CD4-positive, alpha-beta T cell treated with Interleukin-12 subunit alpha and Interleukin-12 subunit beta, for 1 hour (primary cell): ENCODE measurements around the gene CST7.

ENCODE experiments used
- DNase-seq: peaks from one replicate; pipeline ENCODE4 v3.0.0-alpha.2; 2020

Gene CST7

GRCh38 chr20:24966317-24967012 lies 17.4 kb downstream of the CST7 start:
- DNase-seq = no peak

DNA sequence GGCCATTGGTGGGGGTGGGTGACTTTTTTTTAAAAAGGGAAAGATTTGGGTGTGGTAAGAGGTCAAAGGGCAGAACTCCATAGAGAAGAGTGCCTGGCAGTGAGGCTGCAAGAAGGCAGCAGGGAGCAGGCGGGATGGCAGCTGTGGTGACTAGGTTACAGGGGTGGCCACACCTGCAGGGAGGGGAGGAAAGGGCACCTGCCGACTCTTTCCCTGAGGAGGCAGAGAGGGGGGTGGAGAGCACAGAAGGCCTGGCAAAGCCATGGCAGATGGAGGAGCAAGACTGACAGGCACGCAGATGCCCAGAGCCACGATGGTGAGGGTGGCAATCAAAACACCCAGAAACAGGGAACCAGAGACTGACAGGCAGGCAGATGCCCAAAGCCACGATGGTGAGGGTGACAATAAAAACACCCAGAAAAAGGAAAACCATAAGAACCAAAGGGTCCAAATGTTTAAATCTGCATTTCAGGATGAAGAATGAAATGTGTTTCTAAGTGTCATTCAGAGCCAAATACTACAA lies 19.3 kb downstream of the CST7 start:
- no peak for DNase-seq

- DNase-seq = no peak
These were observed 20.3 kb downstream of the CST7 start for GRCh38 chr20:24969186-24970029.

- no peak for DNase-seq
These were observed 21.0 kb downstream of the CST7 start for GRCh38 chr20:24970030-24970553.

DNA sequence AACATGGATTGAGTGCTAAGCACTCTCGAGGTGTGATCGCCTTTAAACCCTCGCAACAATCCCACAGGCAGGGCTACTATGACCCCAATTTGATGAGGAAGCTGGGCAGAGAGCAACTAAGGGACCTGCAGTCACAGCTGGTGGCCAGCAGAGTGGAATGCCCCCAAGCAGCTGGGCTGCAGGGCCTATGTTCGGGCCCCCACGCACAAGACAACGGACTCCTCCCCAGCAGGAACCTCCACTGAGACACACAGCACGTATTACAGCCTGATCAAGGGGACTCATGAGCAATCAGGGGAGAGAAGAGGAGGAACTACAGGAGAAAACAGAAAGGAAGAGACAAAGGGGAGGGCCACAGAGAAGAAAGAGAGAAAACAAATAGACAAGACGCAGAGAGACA lies 21.7 kb downstream of the CST7 start:
- DNase-seq = no peak

GRCh38 chr20:24971376-24972101 lies 22.5 kb downstream of the CST7 start:
- DNase-seq = no peak

DNA sequence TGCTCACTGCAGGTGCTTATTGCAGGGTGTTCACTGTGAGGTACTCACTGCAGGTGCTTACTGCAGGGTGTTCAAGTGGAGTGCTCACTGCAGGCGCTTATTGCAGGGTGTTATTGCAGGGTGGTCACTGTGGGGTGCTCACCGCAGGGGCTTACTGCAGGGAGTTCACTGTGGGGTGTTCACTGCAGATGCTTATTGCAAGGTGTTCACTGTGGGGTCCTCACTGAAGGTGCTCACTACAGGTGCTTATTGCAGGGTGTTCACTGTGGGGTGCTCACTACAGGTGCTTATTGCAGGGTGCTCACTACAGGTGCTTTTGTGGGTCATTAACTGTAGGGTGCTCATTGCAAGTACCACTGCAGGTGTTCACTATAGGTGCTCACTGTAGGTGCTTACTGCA lies 23.3 kb downstream of the CST7 start:
- no peak for DNase-seq

- no peak for DNase-seq
These were observed 28.3 kb downstream of the CST7 start for GRCh38 chr20:24977336-24977735.

DNA sequence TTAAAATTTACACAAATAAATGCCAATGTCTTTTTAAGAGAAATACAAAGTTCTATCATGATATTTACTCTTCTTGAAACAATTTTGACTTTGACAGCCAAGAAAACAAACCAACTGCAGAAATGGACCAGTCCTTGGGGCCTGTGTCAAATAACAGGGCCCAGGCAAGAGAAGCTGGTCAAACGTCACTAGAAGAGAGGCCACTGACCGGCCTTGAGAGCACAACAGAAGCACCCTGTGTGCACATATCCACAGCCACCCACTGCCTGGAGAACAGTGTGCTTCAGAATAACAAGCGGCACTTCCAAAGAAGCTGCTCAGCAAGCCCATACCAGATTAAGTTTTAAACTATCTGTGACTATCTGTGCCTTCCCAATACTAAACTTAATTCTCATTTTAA lies 28.7 kb downstream of the CST7 start:
- DNase-seq = no peak

GRCh38 chr20:24978513-24978912 lies 29.4 kb downstream of the CST7 start:
- no peak for DNase-seq

DNA sequence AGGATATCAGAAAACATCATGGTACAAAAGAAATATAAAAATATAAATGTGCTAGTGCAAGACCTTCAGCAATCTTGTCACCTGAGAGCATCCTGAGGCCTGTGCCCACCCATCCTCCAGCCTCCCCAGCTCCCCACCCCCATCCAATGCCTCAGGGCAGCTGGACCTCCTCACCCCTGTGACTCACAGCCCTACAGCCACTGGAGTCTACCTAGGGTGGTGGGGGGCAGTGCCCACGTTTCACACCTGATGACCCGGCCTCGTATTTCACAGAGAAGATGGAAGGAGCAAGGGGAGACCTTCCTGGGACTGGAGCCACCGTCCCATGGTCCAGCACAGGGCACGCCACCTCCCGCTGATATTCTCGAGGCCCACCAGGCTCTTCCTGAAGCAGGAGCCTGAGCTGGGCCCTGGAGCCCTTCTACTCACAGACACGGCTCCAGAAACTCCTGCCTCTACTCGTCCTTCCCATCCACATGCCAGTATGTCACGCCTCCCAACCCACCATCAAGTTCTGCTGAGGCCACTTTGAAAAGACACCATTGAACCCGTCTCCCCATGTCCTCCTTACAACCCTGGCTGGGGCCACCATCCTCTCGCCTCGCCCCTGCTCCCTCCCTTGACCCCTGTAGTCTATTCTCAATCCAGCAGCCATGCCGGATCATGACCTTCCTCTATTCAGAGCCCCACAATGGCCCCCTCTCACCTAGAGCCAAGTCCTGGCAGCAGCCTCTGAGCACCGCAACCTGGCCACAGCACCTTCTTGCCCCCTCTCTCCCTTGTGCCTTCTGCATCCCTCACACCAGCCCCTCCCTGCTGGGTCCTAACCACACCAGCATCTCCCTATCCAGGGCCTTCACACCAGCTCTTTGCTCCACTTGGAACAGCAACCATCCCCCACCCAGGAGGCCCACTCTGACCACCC lies 30.2 kb downstream of the CST7 start:
- DNase-seq = no peak

- no peak for DNase-seq
These were observed 31.4 kb downstream of the CST7 start for GRCh38 chr20:24980291-24981053.

- no peak for DNase-seq
These were observed 32.2 kb downstream of the CST7 start for GRCh38 chr20:24981282-24981681.

GRCh38 chr20:24981790-24982189 lies 32.7 kb downstream of the CST7 start:
- DNase-seq = no peak

- DNase-seq = no peak
These were observed 34.8 kb downstream of the CST7 start for GRCh38 chr20:24983896-24984295.

DNA sequence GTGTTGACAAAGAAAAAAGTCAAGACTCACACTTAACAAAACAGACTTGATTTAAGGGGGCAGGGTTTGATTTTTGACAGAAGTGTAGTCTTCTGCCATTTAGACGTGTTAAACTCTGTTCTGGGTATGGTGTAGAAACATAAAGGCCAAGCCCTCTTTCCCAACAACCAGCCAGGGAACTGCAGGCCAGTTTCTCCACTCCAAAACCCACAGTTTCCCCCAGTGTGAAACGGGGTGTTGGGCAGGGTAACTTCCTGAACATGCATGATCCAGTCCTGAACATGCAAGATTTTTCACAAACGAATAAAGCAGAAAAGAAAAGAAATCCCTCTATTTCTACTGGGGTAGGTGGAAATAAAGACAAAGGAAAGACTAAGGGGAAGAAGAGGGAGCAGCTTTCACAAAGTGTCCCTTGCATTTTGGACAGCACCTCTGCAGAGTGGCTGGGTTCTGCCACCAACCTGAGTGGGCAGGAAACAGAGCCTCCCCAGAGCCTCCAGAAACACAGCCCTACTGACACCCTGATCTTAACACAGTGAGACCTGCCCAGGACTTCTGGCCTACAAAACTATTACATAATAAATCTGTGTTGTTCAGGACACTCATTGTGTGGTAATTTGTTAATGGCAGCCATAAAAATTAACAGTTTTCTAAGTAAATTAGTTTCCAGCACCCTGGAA lies 36.0 kb downstream of the CST7 start:
- DNase-seq = no peak

DNA sequence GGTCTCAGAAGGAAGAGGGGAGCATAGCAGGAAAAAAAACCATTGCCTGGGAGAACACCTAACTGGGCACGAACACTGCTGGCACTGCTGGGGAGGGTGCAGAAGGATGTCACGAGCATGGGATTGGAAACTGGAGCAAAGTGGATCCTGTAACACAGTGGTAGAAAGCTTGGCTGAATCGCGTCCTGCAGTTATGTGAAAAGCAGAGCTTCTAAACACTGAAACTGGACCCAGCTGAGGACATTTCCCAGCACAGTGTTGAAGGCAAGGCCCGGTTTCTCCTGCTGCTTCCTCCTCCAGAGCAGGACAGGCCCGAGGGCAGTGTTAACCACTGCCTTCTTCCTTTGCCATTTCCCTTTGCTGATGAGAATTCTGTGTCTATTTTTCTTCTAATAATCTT lies 36.7 kb downstream of the CST7 start:
- no peak for DNase-seq

DNA sequence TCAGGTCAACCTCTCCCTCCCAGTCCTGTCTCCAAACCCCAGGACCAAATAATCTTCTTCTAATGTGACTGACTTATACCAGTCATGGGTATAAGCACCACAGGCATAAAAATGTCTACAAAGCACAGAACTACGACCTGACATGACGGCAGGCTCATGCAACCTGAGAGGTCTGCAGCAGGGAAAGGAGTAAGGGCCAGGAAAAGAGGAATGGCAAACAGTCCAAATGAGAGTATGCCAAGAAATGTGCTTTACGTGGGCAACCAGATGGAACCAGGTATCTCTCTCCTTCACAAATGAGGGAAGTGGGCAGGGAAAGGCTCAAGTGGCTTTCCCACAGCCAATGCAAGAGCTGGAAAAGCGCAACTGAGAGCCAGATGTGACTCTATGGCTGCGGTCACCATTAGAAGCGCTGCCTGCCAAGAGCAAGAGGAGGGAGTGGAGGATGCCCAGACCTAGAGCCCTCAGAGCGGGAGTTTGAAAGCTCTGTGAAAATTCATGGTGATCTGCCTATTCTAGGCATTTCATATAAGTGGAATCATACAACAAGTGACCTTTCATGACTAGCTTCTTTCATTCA lies 37.5 kb downstream of the CST7 start:
- DNase-seq = no peak

DNA sequence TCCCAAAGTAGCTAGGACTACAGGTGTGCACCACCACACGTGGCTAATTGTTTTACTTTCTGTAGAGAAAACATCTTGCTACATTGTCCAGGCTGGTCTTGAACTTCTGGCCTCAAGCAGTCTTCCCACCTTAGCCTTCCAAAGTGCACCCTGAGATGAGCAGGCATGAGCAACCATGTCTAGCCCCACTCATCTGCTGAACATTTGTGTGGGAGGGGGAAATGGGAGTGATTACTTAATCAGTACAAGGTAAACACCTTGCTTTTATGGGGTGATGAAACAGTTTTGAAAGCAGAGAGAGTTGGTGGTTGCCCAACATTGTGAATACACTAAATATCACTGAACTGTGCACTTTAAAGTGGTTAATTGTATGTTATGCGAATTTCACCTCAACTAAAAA lies 38.2 kb downstream of the CST7 start:
- no peak for DNase-seq
